GM12874 (cell line): ENCODE measurements around the gene OCEL1.

Experiments used
- TF ChIP-seq, protein P1 (sequence below): IDR thresholded peaks from 2 replicates; pipeline ENCODE4 v1.5.1; 2011; ENCODE audit warnings: low read depth, mild to moderate bottlenecking, control low read depth, low read length, moderate library complexity; ENCODE audit not compliant: insufficient read depth

OCEL1 gene

DNA sequence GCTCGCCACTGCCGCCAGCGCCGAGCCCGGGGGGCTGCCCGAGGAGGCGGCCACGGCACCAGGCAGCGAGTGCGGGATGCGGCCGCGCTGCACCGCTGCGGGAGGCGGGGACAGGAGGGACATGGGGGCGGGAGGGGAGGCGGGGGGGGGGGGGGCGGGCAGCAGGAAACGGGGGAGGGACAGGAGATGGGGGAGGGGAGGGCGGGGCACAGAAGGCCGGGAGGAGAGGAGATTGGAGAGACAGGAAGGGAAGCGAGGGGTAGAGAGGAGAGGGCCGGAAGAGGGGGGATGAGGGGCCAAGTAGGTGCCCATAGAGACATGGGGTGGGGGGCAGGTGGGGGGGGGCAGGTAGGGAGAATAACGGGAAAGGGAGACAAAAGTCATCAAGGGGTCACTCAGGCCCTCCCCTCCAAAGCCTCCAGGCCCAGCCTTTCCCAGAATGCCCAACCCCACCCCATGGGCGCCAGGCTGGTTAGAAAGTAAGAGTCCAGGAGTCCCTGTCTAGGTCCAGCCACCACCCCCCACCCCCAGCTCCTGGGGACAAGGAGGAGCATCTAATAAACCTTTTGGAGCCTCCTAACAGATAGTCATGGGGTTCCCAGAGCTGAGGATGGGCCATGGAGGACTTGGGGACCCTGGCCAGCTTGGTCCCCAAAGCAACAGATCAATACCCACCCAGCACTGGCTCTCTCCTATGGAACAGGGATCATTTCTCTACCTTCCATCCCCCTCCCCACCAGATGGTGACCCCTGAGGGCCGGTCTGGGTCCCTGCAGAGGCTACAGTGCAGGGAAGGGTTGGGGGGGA is 10.1 kb downstream of the OCEL1 start:
- TF ChIP-seq, protein P1, sequence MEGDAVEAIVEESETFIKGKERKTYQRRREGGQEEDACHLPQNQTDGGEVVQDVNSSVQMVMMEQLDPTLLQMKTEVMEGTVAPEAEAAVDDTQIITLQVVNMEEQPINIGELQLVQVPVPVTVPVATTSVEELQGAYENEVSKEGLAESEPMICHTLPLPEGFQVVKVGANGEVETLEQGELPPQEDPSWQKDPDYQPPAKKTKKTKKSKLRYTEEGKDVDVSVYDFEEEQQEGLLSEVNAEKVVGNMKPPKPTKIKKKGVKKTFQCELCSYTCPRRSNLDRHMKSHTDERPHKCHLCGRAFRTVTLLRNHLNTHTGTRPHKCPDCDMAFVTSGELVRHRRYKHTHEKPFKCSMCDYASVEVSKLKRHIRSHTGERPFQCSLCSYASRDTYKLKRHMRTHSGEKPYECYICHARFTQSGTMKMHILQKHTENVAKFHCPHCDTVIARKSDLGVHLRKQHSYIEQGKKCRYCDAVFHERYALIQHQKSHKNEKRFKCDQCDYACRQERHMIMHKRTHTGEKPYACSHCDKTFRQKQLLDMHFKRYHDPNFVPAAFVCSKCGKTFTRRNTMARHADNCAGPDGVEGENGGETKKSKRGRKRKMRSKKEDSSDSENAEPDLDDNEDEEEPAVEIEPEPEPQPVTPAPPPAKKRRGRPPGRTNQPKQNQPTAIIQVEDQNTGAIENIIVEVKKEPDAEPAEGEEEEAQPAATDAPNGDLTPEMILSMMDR: no peak

DNA sequence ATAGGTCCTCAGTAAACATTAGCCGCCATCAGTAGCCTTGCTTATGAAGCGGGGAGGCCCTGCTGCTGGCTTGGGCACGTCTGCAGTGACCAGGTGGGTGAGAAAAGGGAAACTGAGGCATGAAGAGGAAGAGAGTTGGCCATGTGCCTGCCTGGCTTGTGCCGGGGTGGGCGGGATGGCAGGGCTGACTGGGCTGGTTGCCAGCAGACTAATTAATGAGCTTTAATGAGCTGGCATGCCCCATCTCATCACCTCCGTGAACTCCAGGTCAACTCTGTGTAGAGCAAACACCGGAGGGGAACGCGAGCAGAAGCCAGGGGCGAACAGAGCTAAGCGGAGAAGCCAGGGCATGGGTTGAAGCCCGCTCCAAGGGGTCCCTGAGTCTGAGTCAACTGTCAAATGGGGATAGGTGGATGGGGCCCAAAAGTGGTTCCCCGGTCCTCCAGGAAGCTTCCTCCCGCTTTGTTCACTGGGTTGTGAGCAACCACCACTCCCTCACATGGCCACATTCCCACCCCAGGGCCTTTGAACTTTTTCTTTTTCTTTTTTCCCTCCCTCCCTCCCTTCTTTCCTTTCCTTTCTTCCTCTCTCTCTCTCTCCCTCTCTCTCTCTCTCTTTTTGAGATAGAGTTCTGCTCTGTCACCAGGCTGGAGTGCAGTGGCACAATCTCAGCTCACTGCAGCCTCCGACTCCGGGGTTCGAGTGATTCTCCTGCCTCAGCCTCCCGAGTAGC is 11.0 kb downstream of the OCEL1 start:
- TF ChIP-seq, protein P1: no peak

DNA sequence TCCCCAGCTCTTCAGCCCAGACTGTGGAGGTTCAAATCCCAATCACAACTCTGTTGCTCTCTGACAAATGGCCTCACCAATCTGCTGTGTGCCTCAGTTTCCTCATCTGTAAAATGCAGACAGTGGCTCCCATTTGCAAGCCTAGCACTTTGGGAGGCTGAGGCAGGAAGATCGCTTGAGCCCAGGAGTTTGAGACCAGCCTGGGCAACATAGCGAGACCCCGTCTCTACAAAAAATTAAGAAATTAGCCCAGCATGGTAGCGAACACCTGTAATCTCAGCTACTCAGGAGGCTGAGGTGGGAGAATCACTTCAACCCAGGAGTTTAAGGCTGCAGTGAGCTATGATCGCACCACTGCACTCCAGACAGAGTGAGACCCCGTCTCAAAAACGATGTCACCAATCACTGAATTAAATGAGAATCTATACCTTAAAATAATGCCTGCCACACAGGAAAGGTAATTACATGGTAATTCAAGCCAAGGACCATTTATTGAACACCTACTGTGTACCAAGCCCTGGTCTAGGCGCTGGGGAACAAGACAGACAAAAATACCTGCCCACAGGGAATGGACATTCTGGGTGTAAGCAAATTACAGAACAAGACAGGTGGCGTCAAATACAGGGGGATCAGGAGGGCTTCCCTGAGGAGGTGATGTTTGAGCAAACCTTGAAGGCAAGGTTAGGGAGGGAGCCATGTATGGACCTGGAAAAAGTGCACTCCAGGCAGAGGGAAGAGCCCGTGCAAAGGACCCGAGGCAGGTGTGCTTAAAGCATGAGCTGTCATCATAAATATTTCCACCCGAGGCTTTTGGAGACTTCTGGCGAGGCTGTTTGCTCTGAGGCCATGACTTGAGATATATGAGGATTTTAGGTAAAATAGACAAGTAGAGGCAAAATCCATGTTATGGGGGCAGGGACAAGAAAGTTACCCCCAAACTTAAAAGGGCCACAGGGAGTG is 12.0 kb downstream of the OCEL1 start:
- TF ChIP-seq, protein P1: no peak

DNA sequence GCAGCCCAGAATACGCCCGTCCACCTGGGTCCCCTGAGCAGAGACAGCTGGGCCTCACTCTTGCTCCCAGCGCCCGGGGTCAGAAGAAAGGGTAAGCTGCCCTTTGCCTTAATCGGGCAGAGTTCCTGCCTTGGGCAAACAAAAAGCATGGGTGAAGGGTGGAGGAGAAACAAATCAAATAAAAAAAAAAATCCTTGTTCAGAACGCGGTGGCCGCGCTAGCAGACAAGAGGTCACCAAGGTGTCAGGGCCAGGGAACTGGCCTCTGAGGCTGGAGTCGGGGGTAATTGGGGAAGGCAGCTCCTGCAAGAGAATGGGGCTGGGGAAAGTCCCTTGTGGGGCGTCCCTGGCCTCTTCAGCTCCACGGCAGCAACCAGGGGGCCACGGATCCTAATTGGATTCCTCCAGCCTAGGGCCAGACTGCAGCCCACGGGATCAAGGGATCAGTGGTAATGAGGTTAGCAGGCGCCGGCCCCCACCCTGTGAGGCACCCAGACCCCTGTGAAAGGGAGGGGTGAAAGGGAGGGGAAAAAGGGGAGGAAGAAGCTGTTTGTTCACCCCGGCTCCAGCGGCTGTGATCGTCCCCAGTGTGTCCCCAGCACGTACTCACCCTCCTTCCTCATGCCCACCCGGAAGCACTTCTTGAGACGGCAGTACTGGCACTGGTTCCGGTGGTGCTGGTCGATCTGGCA is 14.2 kb downstream of the OCEL1 start:
- TF ChIP-seq, protein P1: no peak

DNA sequence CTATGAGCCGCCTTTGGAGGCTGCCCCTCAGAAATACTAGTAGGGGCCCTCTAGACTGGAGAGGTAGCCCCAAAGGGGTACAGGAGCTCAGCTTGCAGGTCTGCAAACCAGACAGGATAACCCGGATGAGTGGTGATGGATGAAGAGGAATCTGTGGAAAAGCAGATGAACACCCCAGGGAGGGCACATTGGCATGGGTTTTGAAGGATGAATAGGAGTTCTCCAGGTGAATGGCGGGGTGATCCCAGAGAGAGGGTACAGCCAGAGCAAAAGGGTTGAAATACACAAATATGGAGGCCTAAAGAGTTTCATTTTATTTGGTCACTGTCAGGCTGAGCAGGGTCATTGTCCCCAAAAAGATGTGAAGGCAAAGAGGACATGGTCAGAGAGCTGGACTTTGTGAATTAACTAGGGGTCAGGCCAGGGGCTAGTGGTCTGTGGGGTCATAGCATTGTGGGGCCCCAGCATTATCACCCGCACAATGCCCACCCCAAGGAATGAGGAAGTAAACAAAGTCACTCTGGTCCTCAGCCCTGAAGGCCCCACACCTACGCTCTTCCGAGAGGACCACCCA is 14.9 kb downstream of the OCEL1 start:
- TF ChIP-seq, protein P1: no peak

DNA sequence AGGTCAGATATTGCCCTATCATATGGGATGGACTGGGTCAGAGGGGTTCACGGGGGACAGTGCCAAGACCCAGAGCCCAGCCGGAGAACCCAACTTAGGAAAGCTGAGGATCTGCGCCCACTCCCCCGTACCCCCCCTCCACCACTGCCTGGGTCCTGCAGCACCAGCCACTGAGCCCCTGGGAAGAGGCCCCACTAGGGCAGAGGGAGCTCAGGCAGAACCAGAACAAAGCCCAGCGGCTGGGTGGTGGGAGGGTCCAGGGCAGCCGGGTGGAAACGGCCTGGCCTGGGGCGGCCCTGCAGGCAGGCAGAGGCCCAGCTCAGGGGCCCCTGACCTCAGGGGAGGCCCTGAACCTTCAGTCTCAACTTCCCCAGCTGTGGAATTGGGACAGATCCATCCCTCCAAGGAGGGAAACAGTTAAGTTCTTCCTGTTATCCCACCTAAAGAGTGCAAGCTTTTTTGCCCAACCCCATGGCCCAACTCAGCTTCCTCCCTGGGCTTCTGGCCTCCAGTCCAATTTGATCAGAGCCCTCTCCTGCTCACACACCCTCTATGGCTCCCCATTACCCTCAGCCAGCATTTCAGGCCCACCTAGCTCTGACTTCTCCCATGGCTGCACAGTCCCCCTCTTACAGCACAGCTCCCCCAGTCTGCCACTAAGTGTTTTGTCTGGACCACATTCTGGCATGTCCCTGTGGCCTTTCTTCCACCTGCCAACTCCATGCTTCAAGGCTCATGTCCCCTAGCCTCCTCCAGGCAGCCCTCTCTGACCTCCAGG is 16.6 kb downstream of the OCEL1 start:
- TF ChIP-seq, protein P1: no peak
